ENCODE measurements around the gene GTPBP3. TPM values are rescaled to one million over a fixed set of nuclear protein-coding genes. Genes with fewer than 3 reads are reported as not detected.
A peak's percentile ranks its signal among the peaks of the same experiment; 100 is the strongest.
"Not testable (repeated sequence)": the region's sequence is repeated elsewhere in the genome, so short reads cannot be mapped to it uniquely, and the experiment has no call there.

GTPBP3 gene
- total and polyA plus RNA-seq, 8 donors, result 11.2 to 93.9 (median 20.3) TPM

DNA sequence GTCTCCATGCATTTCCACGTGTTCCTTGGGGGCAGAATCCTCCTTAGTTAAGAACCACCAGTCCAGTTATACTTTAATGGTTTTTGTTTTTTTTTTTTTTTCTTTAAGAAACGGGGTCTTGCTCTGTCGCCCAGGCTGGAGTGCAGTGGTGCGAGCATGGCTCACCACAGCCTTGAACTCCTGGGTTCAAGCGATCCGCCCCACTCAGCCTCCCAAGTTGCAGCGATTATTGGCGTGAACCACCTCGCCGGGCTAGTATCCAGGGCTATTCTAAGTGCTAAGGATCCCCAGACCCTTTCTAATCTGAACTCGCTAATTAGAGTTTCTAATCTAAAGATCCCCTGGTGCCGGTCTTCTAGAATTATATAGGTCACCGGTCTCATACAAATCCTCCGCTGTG lies 43.7 kb upstream of the GTPBP3 start:
- Histone ChIP-seq H3K4me3 (no peak overlapping the region), H3K27me3 (peaks cover 0 to 5% (median 2%) of the 10 kb centered on the region in 3 donors), H3K27ac (peak overlapping the region in 1 of 5 donors; percentile 70), H3K4me1 (peaks cover 0 to 34% (median 23%) of the 10 kb centered on the region in 4 donors), H3K36me3 (peaks cover 0 to 22% (median 11%) of the 10 kb centered on the region in 4 donors), H3K9me3 (peaks cover 0 to 5% (median 0%) of the 10 kb centered on the region in 4 donors)
- no peak for DNase-seq
- 87 to 94% (median 89%) methylated on average over 14 of the region's 14 CpGs for WGBS, 5 donors
- intact Hi-C loops (cut with DNase I; ENCODE audit: low total_unique reads), result no loop called here
- no peak for TF ChIP-seq POLR2A (IDR thresholded peaks at IDR 0.05)
- TF ChIP-seq, protein P1, sequence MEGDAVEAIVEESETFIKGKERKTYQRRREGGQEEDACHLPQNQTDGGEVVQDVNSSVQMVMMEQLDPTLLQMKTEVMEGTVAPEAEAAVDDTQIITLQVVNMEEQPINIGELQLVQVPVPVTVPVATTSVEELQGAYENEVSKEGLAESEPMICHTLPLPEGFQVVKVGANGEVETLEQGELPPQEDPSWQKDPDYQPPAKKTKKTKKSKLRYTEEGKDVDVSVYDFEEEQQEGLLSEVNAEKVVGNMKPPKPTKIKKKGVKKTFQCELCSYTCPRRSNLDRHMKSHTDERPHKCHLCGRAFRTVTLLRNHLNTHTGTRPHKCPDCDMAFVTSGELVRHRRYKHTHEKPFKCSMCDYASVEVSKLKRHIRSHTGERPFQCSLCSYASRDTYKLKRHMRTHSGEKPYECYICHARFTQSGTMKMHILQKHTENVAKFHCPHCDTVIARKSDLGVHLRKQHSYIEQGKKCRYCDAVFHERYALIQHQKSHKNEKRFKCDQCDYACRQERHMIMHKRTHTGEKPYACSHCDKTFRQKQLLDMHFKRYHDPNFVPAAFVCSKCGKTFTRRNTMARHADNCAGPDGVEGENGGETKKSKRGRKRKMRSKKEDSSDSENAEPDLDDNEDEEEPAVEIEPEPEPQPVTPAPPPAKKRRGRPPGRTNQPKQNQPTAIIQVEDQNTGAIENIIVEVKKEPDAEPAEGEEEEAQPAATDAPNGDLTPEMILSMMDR (IDR thresholded peaks at IDR 0.05), result no peak
- TF ChIP-seq EP300 (IDR thresholded peaks at IDR 0.05), result no peak
- TF ChIP-seq POLR2AphosphoS5 (IDR thresholded peaks at IDR 0.05), result no peak

DNA sequence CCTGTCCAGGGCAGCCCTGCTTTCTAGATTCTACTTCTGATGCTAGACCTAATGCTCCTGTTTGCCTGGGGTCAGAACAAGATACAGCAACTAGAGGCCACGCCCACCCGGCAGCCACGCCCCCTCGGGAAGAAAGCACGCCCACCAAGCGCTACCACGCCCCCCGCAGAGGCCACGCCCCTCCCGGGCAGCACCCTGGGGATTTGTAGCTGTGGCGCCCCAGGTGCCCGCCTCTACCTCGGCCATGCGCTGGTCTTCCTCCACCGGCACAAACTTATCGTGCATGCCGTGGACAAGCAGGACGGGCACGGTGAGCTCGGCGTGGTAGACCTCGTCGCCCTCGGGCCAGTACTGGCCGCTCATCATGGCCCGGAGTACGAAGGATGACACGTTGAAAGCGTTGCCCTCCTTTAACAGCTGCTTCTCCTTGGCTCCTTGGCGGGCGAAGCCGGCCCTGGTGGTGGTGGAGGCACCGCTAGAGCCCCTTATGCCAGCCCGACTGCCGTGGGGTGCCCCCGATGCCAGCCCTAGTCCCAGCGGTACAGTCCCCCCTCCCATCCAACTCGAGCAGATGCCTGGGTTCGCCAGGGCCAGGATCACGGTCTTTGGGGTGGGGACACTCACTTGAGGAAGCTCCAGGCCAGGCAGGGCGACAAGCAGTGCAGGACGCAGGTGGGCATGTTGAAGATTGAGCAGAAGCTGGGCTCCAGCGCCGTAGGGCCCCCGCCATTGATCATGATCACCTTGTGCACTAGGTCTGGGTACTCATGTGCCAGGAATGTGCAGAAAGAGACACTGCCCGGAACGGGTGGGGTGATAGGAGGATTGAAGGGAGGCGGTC lies 43.1 kb upstream of the GTPBP3 start:
- WGBS, 5 donors, result 77 to 81% (median 80%) methylated on average over 41 to 48 of the region's 48 CpGs
- TF ChIP-seq POLR2AphosphoS5 (IDR thresholded peaks at IDR 0.05), result no peak
- TF ChIP-seq, protein P1 (IDR thresholded peaks at IDR 0.05), result no peak
- no peak for TF ChIP-seq POLR2A (IDR thresholded peaks at IDR 0.05)
- TF ChIP-seq EP300 (IDR thresholded peaks at IDR 0.05), result no peak
- intact Hi-C loops (cut with DNase I; ENCODE audit: low total_unique reads), result no loop called here
- H3K27ac ChIP-seq, result no peak overlapping the region
- H3K36me3 ChIP-seq, result peaks cover 0 to 26% (median 13%) of the 10 kb centered on the region in 4 donors
- H3K4me3 ChIP-seq, result no peak overlapping the region
- H3K4me1 ChIP-seq, result peaks cover 0 to 30% (median 23%) of the 10 kb centered on the region in 4 donors
- H3K27me3 ChIP-seq, result no peaks in the 10 kb centered on the region
- DNase-seq, result no peak
- H3K9me3 ChIP-seq, result peaks cover 0 to 5% (median 0%) of the 10 kb centered on the region in 4 donors

DNA sequence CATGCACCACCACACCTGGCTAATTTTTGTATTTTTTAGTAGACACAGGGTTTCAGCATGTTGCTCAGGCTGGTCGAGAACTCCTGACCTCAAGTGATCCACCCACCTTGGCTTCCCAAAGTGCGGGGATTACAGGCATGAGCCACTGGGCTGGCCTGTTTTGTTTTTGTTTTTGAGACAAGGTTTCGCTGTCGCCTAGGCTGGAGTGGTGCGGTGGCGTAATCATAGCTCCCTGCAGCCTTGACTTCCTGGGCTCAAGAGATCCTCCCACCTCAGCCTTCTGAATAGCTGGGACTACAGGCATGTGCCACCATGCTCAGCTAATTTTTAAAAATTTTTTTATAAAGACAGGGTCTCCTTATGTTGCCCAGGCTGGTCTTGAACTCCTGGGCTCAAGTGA lies 41.8 kb upstream of the GTPBP3 start:
- H3K4me3 ChIP-seq; DNase-seq; H3K27ac ChIP-seq; H3K27me3 ChIP-seq; intact Hi-C loops (cut with DNase I; ENCODE audit: low total_unique reads); H3K9me3 ChIP-seq: not testable (repeated sequence)
- Histone ChIP-seq H3K36me3 (peaks cover 0 to 34% (median 19%) of the 10 kb centered on the region in 4 donors), H3K4me1 (peaks cover 0 to 30% (median 21%) of the 10 kb centered on the region in 4 donors)
- WGBS, 5 donors, result 93 to 98% (median 96%) methylated on average over 6 of the region's 6 CpGs

DNA sequence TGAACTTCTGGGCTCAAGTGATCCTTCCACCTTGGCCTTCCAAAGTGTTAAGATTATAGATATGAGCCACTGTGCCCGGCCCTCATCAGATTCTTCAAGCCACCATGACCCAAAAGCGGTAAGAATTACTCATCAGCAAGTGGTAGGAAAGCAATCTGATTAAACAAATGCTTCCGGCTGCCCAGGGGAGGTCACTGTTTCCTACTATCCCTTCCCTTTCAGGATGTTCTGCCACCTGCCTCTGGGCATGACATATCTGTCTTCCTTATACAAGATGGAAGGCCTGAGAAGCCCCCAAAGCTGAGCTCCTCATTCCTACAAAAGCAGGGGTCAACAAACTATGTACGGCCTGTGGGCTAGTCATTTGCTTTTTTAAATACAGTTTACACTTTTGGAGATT lies 41.1 kb upstream of the GTPBP3 start:
- intact Hi-C loops (cut with DNase I; ENCODE audit: low total_unique reads), result no loop called here
- H3K4me3 ChIP-seq, result no peak overlapping the region
- H3K27ac ChIP-seq, result no peak overlapping the region
- peaks cover 0 to 5% (median 0%) of the 10 kb centered on the region in 4 donors for H3K9me3 ChIP-seq
- no peaks in the 10 kb centered on the region for H3K27me3 ChIP-seq
- H3K36me3 ChIP-seq, result peaks cover 0 to 41% (median 24%) of the 10 kb centered on the region in 4 donors
- DNase-seq, result no peak
- H3K4me1 ChIP-seq, result peaks cover 0 to 37% (median 24%) of the 10 kb centered on the region in 4 donors
- TF ChIP-seq POLR2AphosphoS5 (IDR thresholded peaks at IDR 0.05) (no peak), EP300 (IDR thresholded peaks at IDR 0.05) (no peak), POLR2A (IDR thresholded peaks at IDR 0.05) (no peak)
- TF ChIP-seq, protein P1 (IDR thresholded peaks at IDR 0.05), result no peak
- 43 to 60% (median 51%) methylated on average over 4 of the region's 4 CpGs for WGBS, 5 donors

DNA sequence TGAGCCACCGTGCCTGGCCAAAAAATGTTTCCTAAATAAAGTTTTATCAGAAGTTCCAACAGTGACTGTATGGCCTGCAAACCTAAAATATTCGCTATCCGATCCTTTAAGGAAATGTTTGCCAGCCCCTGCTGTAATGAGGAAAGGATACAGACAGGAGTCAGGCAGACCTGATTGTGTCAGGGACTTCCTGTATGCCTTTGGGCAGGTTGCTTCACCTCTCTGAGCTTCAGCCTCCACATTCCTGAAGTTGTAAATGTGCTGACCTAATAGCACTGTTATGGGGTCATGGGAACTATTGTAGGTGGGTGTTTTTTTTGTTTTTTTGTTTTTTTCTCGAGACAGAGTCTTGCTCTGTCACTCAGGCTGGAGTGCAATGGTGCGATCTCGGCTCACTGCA lies 40.4 kb upstream of the GTPBP3 start:
- Histone ChIP-seq H3K4me1 (peaks cover 0 to 41% (median 25%) of the 10 kb centered on the region in 4 donors), H3K27ac (no peak overlapping the region), H3K4me3 (no peak overlapping the region), H3K36me3 (peaks cover 0 to 44% (median 24%) of the 10 kb centered on the region in 4 donors), H3K9me3 (peaks cover 0 to 5% (median 0%) of the 10 kb centered on the region in 4 donors), H3K27me3 (no peaks in the 10 kb centered on the region)
- WGBS, 5 donors, result 83 to 94% (median 92%) methylated on average over 6 of the region's 6 CpGs
- no peak for DNase-seq
- intact Hi-C loops (cut with DNase I; ENCODE audit: low total_unique reads), result no loop called here
- TF ChIP-seq POLR2AphosphoS5 (IDR thresholded peaks at IDR 0.05), result no peak
- no peak for TF ChIP-seq EP300 (IDR thresholded peaks at IDR 0.05)
- TF ChIP-seq, protein P1 (IDR thresholded peaks at IDR 0.05), result no peak
- no peak for TF ChIP-seq POLR2A (IDR thresholded peaks at IDR 0.05)
